BJ (cell line): ENCODE data around the gene FUZ. TPM values are rescaled to one million over a fixed set of nuclear protein-coding genes. Genes with fewer than 3 reads are reported as not detected.

Source experiments
- CTCF ChIA-PET: fragments of 350-600 bp; formaldehyde crosslinking; extraction: SDS; loops from one replicate; lab custom pipeline; 2021; ENCODE audit warnings: antibody characterized with exemption, inconsistent platforms; lab: Yijun Ruan, JAX
- POLR2A ChIA-PET: fragments of 300-600 bp; sonication (Branson Sonifier 250); formaldehyde crosslinking; extraction: SDS; loops from one replicate; lab custom pipeline; 2021; ENCODE audit warnings: antibody characterized with exemption; lab: Charles Lee
- DNase-seq: peaks from one replicate; pipeline ENCODE4 v3.0.0-alpha.2; 2011; ENCODE audit warnings: low read depth
- H3K27me3 ChIP-seq: 2 replicates; pipeline ENCODE4 v1.6.0; 2011; ENCODE audit warnings: low read length; ENCODE audit not compliant: control insufficient read depth, insufficient read depth
- H3K36me3 ChIP-seq: 2 replicates; pipeline ENCODE4 v1.5.1; 2011; ENCODE audit warnings: low read length; ENCODE audit not compliant: control insufficient read depth, insufficient read depth
- H3K4me3 ChIP-seq: 2 replicates; pipeline ENCODE4 v1.5.1; 2011; ENCODE audit warnings: low read depth, mild to moderate bottlenecking, control low read depth, low read length
- polyA plus RNA-seq: library from polyadenylated mRNA; depleted of rRNA; stranded (reverse); fragments of >200 nt; gene quantifications from 2 replicates; pipeline ENCODE4 v1.2.3, GENCODE V29; 2011
- TF ChIP-seq, protein P1 (sequence below): IDR thresholded peaks from 2 replicates; pipeline ENCODE4 v1.5.1; 2011; ENCODE audit warnings: low read depth, mild to moderate bottlenecking, control low read depth, inconsistent platforms, low read length, moderate library complexity; ENCODE audit not compliant: insufficient read depth

Gene FUZ
- polyA plus RNA-seq, 1 experiment = 14.3 TPM

DNA sequence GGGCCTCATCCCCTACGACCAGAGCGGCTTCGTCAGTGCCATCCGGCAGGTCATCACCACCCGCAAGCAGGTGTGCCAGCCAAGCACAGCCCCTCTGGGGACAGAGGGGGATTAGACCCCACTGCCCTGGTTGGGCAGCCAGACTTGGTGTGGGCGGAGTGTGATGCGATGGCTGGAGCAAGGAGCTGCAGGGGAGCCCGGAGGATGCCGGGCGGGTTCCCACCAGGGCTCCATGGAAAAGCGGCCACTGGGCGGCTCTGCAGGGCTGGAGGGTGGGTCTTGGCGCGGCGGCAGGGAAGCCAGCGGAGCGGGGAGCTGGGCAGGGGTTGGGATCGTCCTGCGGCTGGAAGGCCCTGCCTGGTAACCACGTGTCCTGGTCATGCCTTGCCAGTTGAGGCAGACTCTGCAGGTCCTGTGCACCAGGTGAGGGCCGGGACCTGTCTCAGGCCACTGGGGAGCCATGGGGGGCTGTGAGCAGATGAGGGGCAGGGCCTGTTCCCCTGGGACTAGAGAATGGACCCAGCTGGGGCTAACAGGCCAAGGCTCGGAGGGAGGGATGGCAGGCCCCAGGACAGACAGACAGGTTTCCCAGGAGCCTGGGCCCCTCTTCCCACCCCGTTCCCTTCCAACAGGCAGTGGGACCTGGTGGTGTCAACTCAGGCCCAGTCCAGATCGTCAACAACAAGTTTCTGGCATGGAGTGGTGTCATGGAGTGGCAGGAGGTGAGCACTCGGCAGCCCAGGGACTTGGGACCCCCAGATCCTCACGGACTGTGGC, 44.2 kb upstream of the FUZ start:
- POLR2A ChIA-PET = no interaction called here
- no peak overlapping the region for H3K4me3 ChIP-seq
- no peaks in the 10 kb centered on the region for H3K27me3 ChIP-seq
- peaks cover 51% of the 10 kb centered on the region for H3K36me3 ChIP-seq
- TF ChIP-seq, protein P1, sequence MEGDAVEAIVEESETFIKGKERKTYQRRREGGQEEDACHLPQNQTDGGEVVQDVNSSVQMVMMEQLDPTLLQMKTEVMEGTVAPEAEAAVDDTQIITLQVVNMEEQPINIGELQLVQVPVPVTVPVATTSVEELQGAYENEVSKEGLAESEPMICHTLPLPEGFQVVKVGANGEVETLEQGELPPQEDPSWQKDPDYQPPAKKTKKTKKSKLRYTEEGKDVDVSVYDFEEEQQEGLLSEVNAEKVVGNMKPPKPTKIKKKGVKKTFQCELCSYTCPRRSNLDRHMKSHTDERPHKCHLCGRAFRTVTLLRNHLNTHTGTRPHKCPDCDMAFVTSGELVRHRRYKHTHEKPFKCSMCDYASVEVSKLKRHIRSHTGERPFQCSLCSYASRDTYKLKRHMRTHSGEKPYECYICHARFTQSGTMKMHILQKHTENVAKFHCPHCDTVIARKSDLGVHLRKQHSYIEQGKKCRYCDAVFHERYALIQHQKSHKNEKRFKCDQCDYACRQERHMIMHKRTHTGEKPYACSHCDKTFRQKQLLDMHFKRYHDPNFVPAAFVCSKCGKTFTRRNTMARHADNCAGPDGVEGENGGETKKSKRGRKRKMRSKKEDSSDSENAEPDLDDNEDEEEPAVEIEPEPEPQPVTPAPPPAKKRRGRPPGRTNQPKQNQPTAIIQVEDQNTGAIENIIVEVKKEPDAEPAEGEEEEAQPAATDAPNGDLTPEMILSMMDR = no peak
- DNase-seq = no peak
- CTCF ChIA-PET = no interaction called here

DNA sequence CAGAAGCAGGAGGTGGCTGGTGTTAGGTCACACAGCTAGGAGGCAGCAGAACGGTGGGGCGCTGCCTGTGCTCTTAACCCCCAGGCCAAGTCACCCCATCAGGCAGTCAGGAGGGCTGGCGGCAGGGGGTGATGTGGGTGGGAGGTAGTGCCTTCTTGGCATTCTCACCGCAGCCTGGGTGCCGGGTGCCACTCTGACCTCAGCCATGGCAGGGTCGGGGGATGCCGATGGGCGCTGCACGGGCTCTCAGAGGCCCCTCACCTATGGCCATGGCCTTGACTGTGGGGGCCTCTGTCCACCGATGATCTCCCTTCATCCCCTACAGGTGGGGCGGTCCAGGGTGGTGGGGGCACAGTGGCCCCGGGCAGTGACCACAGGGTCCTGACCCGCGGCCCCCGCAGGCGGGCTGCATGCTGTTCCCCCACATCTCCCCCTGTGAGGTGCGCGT, 43.5 kb upstream of the FUZ start:
- Histone ChIP-seq H3K36me3 (peaks cover 51% of the 10 kb centered on the region), H3K4me3 (no peak overlapping the region), H3K27me3 (no peaks in the 10 kb centered on the region)
- ChIA-PET CTCF (no interaction called here), POLR2A (no interaction called here)
- TF ChIP-seq, protein P1 = no peak
- no peak for DNase-seq

DNA sequence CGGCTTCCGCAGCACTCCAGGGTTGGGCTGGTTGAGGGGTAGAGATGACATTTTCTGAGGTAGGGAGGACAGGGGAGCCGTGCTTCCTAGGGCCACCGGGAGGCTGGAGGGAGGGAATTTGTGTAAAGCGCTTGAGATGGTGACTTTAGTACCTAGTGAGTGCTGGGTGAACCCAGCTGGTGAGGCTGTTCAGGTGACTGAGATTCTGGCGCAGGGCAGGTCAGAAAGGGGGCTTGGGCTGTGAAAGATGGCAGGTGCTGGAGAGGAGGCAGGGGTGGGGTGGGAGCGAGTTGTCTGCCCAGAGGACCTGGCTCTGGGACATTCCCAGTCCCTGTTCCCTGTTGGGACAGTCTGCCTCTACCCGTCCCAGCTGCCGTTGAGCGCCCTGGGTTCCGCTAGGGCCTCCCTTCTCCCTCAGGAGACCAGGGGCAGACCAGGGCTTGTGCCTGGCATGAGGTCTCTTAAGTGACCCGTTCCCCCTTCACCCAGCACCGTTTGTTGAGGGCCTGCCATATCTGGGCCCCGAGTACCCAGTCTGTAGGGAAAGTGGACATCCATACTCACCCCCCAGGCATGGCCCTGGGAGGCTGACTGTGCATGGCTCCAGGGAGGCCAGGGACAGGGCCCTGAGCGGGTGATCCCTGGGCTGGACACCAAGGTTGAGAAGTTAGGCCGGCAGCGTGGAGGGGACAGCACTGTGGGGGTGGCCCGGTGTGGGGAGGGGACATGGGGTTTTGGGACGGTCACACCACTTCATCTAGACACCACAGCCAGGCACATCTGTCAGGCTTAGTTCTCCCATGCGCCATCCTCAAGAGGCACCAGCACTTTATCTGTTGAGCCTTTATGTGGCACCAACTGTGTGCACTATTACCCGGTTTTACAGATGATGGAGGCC, 42.8 kb upstream of the FUZ start:
- CTCF ChIA-PET = no interaction called here
- no peaks in the 10 kb centered on the region for H3K27me3 ChIP-seq
- peaks cover 49% of the 10 kb centered on the region for H3K36me3 ChIP-seq
- TF ChIP-seq, protein P1 = no peak
- no peak for DNase-seq
- POLR2A ChIA-PET = no interaction called here
- H3K4me3 ChIP-seq = no peak overlapping the region

DNA sequence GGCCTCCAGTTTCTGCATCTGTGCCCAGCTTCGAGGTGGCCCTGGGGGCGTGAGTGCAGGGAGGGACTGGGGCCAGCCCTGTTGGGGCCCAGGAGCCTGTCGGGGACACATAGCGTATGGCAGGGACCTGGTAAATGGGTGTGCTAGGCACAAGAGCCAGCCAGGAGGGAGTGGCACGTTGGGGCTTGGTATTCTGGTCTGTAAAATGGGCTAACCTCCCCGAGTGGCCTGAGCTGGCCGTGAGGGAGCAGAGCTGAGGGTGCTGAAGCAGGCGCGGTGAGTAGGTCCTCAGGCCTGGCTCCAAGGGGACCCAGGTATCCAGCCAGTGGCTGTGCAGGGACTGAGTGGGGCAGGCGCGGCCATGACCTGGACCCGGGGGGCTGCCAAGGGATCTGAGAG, 42.2 kb upstream of the FUZ start:
- H3K27me3 ChIP-seq = no peaks in the 10 kb centered on the region
- peaks cover 43% of the 10 kb centered on the region for H3K36me3 ChIP-seq
- no peak overlapping the region for H3K4me3 ChIP-seq
- no peak for DNase-seq
- TF ChIP-seq, protein P1 = no peak
- CTCF ChIA-PET = no interaction called here
- POLR2A ChIA-PET = no interaction called here
